LHCN-M2 (cell line): ENCODE results near the gene CNTNAP4. TPM values are rescaled to one million over a fixed set of nuclear protein-coding genes. Genes with fewer than 3 reads are reported as not detected.

Source experiments
- DNase-seq: peaks from one replicate; pipeline ENCODE4 v3.0.0-alpha.2; 2012; ENCODE audit warnings: low read depth
- polyA plus RNA-seq: library from polyadenylated mRNA; unstranded; fragments of >200 nt; gene quantifications from one replicate; pipeline ENCODE4 v1.2.1, GENCODE V29; 2012; ENCODE audit warnings: missing spikeins
- total RNA-seq: library from RNA; depleted of rRNA; stranded (reverse); fragments of >200 nt; gene quantifications from 2 replicates; pipeline ENCODE4 v1.2.3, GENCODE V29; 2014; rRNA removed

Gene CNTNAP4
- total RNA-seq: 0.06 TPM in 1 of 2 replicates, not detected in the other
- polyA plus RNA-seq: not detected

GRCh38 chr16:76276745-76277438 is at the start of gene CNTNAP4:
Gene CNTNAP4 (plus strand): TSS chr16:76277401. CDS start chr16:76277663, 262 bp downstream.
- DNase-seq: no peak

DNA sequence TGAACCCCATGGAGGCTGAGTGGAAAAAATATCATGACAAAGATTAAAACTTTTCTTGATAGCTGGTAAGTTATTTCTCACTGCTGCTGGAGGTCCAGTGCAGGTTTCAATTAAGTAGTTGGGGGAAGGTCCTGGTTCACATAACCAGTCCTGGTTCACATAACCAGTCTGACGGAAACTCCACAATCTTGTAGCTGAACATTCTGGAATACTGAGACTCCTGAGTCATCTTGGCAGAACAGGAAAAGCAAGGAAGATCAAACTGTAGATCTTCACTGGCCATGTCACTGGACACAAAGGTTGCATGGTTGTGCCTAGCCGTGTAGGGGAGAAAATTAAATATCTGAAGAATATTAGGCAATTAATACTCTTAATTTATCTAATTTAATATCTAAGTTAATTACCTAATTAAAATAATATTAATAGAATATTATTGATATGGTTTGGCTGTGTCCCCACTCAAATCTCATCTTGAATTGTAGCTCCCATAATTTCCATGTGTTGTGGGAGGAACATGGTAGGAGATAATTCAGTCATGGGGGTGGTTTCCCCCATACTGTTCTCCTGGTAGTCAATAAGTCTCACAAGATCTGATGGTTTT is 48.6 kb upstream of the CNTNAP4 start:
- no peak for DNase-seq

DNA sequence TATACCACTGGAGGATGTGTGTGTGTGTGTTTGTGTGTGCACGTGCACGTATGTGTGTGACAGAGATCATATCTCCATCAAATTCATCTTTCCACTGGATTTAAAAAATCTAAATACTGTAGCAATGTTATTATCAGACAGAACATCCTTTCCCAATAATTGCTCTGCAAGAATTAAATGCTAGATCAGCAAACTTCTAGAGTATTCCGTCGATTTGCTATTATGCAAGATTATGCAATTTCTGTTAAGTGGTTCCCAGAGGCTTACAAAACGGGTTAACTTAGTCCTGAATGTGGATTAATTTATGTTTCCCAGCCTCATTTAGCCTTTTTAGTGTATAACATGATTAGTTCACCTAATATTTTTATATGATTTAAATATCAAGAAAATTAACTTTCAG is 44.5 kb upstream of the CNTNAP4 start:
- no peak for DNase-seq

DNA sequence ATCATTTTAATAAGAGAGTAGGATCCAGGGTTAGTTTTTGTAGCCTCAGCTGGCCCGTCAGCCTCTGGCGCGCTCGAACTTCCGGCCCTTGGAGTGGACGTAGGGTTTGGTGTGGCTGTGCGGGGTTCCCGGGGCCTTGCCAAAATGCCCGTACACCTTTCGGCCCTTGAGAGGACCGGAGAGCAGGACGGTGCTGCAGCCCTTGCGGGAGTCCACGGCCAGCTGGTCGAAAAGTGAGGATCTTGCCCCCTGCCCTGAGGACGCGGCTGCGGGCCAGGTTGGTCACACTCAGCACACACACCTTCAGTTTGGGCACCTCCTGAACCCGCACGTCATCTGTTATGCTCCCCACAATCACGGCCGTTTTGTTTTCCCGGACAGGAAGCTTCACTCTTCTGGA is 42.2 kb upstream of the CNTNAP4 start:
- DNase-seq: no peak

DNA sequence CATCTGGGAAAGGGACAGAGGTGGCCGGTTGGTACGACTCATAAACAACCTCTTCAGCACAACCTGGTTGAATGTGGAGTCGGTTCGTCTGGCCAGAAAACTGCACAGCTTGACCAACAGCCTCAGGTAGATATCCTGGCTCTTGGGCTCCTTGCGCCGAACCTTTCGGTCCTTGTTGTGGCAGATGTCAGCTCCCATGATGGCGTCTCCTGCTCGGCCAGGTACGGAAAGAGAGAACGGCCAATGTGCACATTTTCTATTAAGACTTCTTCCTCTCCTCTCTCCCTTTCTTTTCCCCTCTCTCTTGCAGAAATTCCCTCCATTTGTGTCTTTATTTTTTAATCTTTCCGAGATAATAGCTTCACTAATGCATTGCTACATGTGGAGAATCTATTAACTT is 41.8 kb upstream of the CNTNAP4 start:
- no peak for DNase-seq

DNA sequence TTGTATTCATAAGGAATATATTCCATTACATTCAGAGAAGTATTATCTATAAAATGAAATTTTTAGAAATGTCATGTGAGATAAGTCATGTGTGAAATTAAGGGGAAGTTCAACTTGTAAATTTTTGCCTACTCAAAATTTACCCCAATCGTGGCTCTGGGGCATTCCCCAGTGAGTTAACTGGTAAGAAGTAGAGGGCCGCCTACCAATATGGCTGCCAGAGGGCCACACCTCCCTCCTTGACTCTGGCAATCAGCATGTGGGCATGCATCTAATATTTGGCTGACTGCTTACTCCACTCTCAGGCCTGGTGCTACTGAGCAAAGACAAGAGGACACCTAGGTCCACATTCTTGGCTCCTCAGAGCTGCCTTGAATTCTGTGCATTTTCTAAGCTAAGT is 39.7 kb upstream of the CNTNAP4 start:
- no peak for DNase-seq

- no peak for DNase-seq
Measured at GRCh38 chr16:76241755-76242154, 35.4 kb upstream of the CNTNAP4 start.

- DNase-seq: no peak
Measured at GRCh38 chr16:76243620-76244019, 33.6 kb upstream of the CNTNAP4 start.

GRCh38 chr16:76246587-76246986 is 30.6 kb upstream of the CNTNAP4 start:
- DNase-seq: no peak

DNA sequence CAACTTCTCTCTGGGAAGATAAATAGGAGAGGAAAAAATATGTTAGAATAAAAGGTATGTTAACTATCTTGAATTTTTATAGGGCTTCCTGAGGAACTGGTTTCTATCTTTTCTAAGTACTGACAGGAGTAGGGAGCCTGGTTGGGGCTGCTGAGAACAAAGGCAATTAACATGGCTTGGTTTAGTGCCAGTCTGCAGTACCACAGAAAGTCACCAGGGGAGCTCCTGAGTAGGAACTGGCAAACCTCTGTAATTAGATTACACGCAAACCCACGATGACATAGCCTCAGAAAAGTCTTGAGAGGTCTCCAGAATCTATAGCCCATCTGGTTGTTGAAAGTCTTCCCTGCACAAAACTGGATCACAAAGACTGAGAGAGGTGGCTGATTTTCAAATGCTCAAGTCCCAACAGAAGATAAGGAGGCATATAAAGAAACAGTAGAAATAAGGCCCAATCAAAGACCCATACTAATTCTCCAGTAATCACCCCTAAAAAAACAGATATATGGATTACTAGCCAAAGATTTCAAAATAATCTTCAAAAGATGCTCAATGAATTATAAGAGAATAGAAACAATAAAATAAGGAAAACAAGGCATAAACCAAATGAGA is 11.7 kb upstream of the CNTNAP4 start:
- DNase-seq: peak; percentile 18

- DNase-seq: peak; percentile 37
Measured at GRCh38 chr16:76268824-76269223, 8.4 kb upstream of the CNTNAP4 start.

GRCh38 chr16:76277460-76278030 is 344 bp downstream of the CNTNAP4 start:
- no peak for DNase-seq

GRCh38 chr16:76278086-76278485 is 885 bp downstream of the CNTNAP4 start:
- no peak for DNase-seq

DNA sequence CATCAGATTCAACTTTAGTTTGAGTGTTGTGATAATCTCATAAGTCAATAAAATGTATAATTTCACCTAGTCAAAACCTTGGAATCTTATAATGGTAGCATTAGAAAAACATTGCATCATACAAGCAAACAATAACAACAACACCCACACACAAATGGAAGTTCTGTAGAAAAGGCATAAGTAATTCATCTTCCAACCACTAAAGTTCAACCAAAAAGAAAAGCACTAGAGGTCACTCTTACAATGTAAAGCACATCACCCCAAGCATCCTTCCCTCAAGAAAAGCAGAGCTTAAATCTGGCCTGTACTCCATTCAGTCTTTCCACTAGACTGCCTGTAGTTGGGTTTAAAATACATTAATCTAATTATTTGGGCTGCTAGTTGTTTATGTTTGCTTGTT is 1.8 kb downstream of the CNTNAP4 start:
- peak; percentile 14 for DNase-seq

DNA sequence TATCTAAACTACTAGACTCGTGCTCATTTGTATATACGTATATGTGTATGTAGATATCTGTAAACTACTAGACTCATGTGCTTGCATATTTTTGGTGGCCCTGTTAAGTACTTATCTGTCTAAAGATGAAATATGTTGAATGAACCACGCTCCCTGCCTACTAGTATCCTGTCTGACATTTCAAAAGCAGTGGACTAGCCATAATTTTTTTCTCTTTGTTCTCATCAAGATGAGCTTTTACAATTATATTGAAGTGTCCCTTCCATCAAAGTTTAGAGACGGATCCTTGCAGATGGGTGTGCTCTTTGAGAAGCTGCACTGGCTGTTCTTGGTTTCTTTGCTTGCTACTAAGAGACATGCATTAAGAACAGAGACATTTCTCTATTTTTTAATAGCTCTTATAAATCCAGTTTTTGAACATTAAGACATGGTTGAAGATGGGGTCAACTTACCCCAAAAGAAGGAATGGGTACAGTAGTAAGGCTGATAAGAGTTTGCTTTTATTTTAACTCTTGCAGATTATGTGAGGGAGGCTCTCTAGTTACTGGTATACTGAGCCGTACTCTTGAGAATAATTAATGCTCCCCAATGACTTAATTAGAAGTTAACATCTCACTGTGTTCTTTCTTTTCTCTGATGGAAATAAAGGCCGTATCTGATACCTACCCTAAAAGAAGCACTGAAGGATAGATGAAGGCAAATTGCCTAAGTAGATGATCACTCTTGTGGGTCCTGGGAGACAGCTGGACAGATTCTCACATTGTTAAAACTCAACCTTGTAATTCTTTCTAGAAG is 3.4 kb downstream of the CNTNAP4 start:
- DNase-seq: no peak

GRCh38 chr16:76287466-76287865 is 10.3 kb downstream of the CNTNAP4 start:
- no peak for DNase-seq

DNA sequence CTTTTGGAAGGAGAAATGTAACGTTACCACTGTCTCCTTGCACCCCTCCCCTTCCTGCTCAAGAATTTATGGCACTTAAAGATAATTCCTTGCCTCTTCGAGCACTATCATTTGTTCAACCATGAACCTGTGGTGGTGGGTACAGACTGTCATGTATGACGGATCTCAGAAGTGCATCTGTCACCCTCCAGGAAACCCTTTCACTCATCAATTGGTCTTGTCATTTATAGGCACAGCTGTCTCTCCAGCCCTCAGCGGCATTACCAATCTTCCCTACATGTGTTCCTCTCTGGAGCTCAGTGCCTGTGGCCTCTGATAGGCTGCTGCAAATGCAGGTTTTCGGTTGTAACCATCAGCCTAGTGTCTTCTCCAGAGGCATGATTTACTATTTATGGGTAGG is 15.0 kb downstream of the CNTNAP4 start:
- no peak for DNase-seq

GRCh38 chr16:76293980-76294379 is 16.8 kb downstream of the CNTNAP4 start:
- DNase-seq: no peak

DNA sequence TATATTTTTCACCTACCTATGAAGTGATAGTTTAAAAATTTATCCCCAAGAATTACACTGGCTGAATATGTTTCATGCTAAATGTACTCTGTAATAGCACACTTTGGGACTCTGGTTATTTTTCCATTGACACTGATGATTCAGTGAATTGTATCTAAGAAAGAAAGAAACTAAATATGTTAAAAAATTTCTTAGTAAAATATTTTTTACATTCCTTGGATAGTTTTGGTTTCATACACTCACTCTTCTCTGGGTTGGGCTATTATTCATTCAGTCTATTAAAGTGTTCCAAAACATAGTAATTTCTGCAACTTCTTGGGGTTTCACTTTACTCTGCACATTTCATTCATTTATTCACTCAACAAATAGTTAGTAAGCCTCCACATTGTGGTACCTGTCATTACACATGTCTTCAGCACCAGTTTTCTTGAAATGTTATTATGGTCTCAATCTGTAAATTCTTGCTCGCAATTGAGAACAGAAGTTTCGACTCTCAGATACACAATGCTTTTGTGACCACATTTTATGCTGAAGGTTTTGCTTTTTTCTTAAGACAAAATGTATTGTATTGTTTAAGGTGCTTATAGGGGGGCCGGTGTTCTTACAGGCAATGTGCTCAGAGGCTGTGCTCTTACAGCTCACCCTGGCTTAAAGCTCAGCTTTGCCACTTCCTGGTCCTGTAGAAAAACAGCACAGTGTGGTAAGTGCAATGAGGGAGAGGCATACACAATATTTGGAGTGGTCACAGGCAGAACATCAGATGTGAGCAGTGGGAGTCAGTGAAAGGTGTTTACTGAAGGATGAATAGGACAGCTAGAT is 17.4 kb downstream of the CNTNAP4 start:
- DNase-seq: peak; percentile 29

DNA sequence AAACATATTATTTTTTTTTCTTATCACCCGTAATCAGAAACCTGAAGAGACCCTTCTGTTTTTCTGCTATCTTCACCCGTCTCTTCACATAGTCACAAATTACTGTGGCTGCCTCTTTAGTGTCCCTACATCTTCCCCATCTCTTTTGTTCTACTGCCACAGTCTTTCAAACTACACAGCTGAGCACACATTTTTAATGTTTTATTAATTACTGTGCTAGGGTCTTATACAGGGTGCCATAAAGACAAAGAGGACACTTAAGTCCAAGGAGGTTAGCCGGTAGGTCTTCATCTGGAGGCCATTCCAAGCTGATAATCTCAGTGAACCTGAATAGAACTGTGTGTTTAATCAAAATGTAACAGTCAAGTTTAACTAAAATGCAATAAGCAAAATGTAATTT is 20.7 kb downstream of the CNTNAP4 start:
- no peak for DNase-seq
